Mesodermal cell (in vitro differentiated cells): ENCODE results near the gene DNAH7. TPM values are rescaled to one million over a fixed set of nuclear protein-coding genes. Genes with fewer than 3 reads are reported as not detected.

Experiments used
- H3K27ac ChIP-seq: 2 replicates; pipeline ENCODE4 v1.7.0; 2013; ENCODE audit warnings: mild to moderate bottlenecking, low read depth, low read length, moderate library complexity; ENCODE audit not compliant: severe bottlenecking
- H3K36me3 ChIP-seq: 2 replicates; pipeline ENCODE4 v1.7.1; 2013; ENCODE audit warnings: mild to moderate bottlenecking, low read length, moderate library complexity; ENCODE audit not compliant: control insufficient read depth, insufficient read depth
- H3K4me1 ChIP-seq: one replicate; pipeline ENCODE4 v1.7.1; 2013; ENCODE audit warnings: mild to moderate bottlenecking, low read length; ENCODE audit not compliant: insufficient read depth, control insufficient read depth, poor library complexity, severe bottlenecking
- H3K4me3 ChIP-seq: 2 replicates; pipeline ENCODE4 v1.7.0; 2013; ENCODE audit warnings: low read length, control low read depth, mild to moderate bottlenecking; ENCODE audit not compliant: insufficient read depth, poor library complexity, severe bottlenecking; ENCODE audit errors: extremely low read depth
- H3K9me3 ChIP-seq: 2 replicates; pipeline ENCODE4 v1.7.1; 2013; ENCODE audit warnings: mild to moderate bottlenecking, low read length, moderate library complexity; ENCODE audit not compliant: control insufficient read depth
- WGBS, 2 experiments: methylation state at CpG; one replicate each; pipeline ENCODE4 v1.1.5; 2013; ENCODE audit warnings: missing lambda C conversion rate in 2 of 2; ENCODE audit not compliant: insufficient coverage in 2 of 2; 5-methylcytosine and 5-hydroxymethylcytosine counted together
- polyA plus RNA-seq, 2 experiments: library from polyadenylated mRNA; stranded (reverse); fragments of 50-300 nt; gene quantifications; one replicate each; pipeline ENCODE4 v1.2.3, GENCODE V29; 2013

The DNAH7 gene
- polyA plus RNA-seq (2013, experiment 1 of 2): 1.00 TPM
- polyA plus RNA-seq (2013, experiment 2 of 2): 0.51 TPM

DNA sequence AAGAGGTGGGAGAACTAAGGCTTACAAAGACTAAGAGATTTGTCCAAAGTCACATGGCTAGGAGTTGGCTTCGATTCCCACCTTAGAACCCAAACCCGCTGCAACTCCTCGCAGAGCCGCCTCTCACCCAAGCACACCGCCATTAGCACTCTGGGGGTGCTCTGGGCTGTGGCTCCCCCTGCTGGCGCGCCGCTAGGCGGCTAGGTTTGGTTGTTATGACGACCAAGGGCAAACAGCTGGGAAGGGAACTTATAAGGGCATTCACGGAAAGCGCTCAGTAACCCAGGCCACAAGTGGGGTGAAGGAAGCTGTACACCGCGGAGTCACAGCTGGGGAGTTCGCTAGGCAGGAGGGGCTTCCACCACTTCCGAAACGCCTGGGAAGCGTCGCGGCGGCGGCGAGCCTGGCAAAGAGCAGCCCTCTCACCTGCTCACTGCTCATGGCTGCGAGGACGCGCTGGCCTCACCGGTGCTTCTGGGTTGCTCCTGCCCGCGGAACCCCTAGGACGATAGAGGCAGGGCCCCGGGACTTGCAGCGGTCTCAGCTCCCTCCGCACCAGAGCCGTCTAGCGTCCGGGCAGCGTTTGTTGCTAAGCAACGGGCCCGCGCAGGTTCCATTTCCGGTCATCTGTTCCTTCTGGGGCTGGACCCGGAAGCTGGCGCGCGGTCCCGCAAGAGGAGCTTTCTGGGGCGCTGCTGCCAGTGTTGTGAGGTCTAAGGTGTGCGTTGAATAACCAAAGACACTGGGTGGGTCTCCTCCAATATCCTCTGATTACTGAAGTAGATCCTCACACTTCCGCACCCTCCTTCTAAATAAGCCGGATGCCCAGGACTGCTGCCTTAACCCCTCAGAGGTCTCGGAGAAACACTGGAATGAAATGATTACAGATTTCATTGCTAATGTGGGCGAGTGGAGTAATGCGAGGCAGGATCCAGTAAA, at the start of gene DNAH7:
Gene DNAH7, minus strand, starts transcription at position 567 of the 939 bp plus-strand sequence. Its CDS starts 126 bp downstream, at position 441.
- H3K4me1 ChIP-seq: no peaks in the 10 kb centered on the region
- peak within 1 kb of the TSS; percentile 73 for H3K4me3 ChIP-seq
- peak within 1 kb of the TSS; percentile 95 for H3K27ac ChIP-seq
- WGBS, 2 experiments: 2 to 7% methylated on average over 34 to 47 of the region's 53 CpGs
- H3K36me3 ChIP-seq: no peaks in the 10 kb centered on the region
- H3K9me3 ChIP-seq: no peaks in the 10 kb centered on the region

- Histone ChIP-seq H3K4me1 (peaks cover 10% of the 10 kb centered on the region), H3K4me3 (no peak overlapping the region)
- 100% methylated on average over 1 of the region's 4 CpGs for WGBS, 2 experiments
Observed at GRCh38 chr2:196117214-196117705, 48.6 kb upstream of the DNAH7 start.

DNA sequence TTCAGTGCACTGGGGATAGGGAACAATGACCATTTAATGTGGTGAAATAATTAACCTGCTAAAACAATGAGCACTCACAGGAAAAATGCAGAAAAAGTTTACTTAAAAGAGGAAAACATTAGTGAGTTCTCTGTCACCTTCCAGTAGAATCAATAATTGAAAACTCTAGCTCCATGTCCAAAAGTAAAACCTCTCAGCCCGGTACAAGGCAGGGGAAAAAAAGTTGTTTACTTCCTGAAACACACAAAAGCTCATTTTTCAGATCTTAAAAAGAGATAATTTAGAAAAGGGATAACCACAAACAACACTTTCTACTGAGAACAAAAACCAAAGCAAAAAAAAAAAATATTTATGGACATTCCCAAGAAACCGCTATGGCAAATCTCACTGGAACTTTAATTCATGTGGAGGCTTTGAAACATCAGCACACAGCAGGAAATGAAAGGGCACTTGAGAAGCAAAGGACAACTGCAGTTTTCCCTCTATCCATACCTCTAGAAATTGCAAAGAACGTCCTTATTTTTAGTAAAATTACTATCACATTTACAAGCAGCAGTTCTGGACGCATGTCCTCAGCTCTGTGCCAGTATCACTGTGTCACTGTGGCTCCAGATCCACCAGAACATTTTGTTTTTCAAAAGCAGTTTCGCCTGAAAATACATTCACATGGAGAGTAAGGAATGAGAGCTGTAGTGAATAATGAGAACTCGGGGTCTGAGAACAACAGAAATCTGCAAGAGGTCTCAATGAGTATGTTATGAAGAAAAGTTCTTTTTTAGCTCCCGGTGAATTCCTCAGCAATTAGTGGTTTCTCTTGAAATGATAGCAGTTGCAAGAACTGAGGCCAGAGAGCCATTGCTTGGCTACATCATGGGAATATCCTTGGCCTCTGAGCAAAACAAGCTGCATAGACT, 44.7 kb upstream of the DNAH7 start:
- H3K27ac ChIP-seq: peak overlapping the region; percentile 93
- no peaks in the 10 kb centered on the region for H3K36me3 ChIP-seq
- H3K9me3 ChIP-seq: no peaks in the 10 kb centered on the region
- whole genome bisulfite sequencing, 2 experiments: 21 to 27% methylated on average over 5 to 6 of the region's 7 CpGs
- peaks cover 15% of the 10 kb centered on the region for H3K4me1 ChIP-seq
- H3K4me3 ChIP-seq: no peak overlapping the region

More at GRCh38 chr2:196117214-196117705, 48.6 kb upstream of the DNAH7 start:
- no peaks in the 10 kb centered on the region for H3K36me3 ChIP-seq
- H3K27ac ChIP-seq: no peak overlapping the region
- H3K9me3 ChIP-seq: no peaks in the 10 kb centered on the region

DNA sequence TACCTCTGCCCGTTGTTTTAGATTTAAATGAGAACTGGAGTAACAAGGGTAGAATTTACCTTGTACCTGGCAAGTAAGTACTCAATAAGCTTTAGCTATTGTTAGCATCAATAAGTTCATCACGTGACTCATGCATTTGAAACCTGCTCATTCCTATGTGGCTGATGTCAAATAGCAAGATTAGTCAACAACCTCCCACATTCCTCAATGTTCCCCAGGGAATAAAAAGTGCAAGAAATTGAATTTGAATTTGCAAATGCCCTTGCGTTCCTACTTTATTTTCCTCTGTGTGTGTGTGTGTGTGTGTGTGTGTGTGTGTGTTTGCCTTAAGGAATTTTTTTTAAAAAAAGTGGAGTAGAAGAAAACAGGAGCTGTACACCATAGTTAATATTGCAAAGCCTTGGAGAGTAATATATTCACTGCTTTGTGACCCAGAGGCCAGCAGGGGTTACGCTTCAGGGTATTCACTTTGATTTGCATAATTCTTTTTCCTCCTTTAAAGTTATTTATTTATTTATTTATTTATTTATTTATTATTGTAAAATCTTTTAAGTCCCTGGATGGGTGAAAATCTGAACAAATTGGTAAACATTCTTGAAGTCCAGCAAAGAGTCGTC, 43.9 kb upstream of the DNAH7 start:
- no peaks in the 10 kb centered on the region for H3K9me3 ChIP-seq
- no CpG with 5 or more reads among the region's 5 CpGs for WGBS, 2 experiments
- H3K27ac ChIP-seq: peak overlapping the region; percentile 93
- no peaks in the 10 kb centered on the region for H3K36me3 ChIP-seq
- no peak overlapping the region for H3K4me3 ChIP-seq
- H3K4me1 ChIP-seq: peaks cover 15% of the 10 kb centered on the region

- no peak overlapping the region for H3K4me3 ChIP-seq
- H3K36me3 ChIP-seq: no peaks in the 10 kb centered on the region
- H3K4me1 ChIP-seq: peaks cover 10% of the 10 kb centered on the region
- WGBS, 2 experiments: no CpG with 5 or more reads among the region's 1 CpG
- H3K27ac ChIP-seq: no peak overlapping the region
- no peaks in the 10 kb centered on the region for H3K9me3 ChIP-seq
Observed at GRCh38 chr2:196108604-196109003, 40.0 kb upstream of the DNAH7 start.

DNA sequence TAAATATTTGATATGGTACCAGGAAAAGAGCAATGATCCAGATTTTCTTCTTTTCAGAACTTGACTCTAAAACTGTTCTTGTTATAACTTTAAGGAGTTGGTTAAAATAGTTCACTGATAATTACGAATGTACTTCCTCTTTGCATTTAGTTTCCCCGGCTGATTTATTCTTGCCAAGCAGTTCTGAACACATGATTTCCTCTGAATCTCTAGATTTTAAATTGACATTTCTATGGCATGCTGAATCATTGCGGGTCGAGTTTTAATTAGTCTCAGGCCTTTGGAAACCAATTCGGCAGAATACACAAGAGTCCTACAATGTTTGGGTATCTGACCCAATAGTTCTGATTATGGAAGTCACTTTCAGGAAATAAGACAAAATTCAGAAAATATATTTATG, 37.3 kb upstream of the DNAH7 start:
- WGBS, 2 experiments: 86 to 94% methylated on average over 4 of the region's 5 CpGs
- no peaks in the 10 kb centered on the region for H3K9me3 ChIP-seq

DNA sequence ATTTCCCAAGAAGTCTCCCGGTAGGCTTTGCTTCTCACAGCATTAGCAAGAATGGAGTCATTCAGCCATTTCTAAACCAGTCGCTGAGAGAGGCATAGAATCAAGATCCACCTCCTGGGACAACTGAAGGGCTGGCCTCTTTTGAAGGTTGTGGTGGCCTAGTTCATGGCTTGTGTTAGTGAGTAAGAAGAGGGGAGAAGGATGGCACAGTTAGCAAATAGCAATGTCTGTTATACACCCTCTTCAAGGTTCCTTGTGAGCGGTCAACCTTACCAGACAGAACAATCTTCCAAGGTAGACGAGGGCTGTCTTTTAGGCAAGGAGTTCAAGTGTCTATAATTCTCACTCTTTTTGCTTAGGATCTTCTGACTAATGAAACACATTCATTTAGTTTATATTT, 35.4 kb upstream of the DNAH7 start:
- no peaks in the 10 kb centered on the region for H3K36me3 ChIP-seq
- H3K4me3 ChIP-seq: no peak overlapping the region
- H3K27ac ChIP-seq: no peak overlapping the region
- no peaks in the 10 kb centered on the region for H3K9me3 ChIP-seq
- 83 to 90% methylated on average over 2 of the region's 4 CpGs for WGBS, 2 experiments
- H3K4me1 ChIP-seq: no peaks in the 10 kb centered on the region

More for the DNA sequence above, 37.3 kb upstream of the DNAH7 start:
- Histone ChIP-seq H3K4me1 (no peaks in the 10 kb centered on the region), H3K27ac (no peak overlapping the region), H3K36me3 (no peaks in the 10 kb centered on the region), H3K4me3 (no peak overlapping the region)

DNA sequence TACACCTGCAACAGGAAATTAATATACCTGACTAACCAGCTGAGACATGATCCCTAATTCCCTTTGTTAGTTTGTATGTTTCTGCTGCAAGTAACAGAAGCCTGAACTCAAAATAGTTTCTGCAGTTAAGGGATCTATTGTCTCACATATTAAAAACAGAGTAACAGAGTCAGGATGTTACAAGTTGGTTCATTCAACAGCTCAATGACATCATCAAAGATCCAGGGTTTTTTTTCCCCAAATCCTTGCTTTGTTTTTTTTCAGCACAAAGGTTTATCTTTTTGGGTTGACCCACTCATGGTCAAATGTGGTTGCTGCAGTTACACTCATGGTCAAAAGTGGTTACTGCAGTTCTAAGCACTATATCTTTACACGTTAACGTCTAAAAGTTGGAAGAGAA, 35.0 kb upstream of the DNAH7 start:
- no peaks in the 10 kb centered on the region for H3K9me3 ChIP-seq
- H3K4me3 ChIP-seq: no peak overlapping the region
- H3K4me1 ChIP-seq: no peaks in the 10 kb centered on the region
- no peaks in the 10 kb centered on the region for H3K36me3 ChIP-seq
- WGBS, 2 experiments: 86 to 96% methylated on average over 2 of the region's 2 CpGs
- no peak overlapping the region for H3K27ac ChIP-seq

- Histone ChIP-seq H3K4me1 (no peaks in the 10 kb centered on the region), H3K4me3 (no peak overlapping the region), H3K27ac (no peak overlapping the region), H3K9me3 (no peaks in the 10 kb centered on the region), H3K36me3 (no peaks in the 10 kb centered on the region)
- 56 to 79% methylated on average over 3 to 5 of the region's 6 CpGs for WGBS, 2 experiments
Observed at GRCh38 chr2:196101325-196101991, 32.8 kb upstream of the DNAH7 start.

DNA sequence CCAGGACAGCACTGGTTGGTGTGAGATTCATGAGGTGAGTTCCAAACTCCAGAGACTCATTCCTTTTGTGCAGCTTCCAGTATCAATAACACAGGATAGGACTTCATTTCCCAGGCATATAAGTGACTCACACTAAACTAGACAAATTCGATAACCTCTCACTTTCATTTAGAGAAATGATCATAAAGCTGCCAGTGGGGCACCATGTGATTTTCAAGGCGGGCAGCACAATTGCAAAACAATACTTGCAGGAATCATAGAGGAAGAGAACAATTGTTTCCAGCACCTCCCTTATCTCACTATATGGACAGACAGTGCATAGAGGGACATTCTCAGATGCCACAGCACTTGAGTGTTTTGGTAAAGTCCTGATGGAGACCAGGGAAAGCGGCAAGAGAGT, 31.3 kb upstream of the DNAH7 start:
- no peaks in the 10 kb centered on the region for H3K4me1 ChIP-seq
- WGBS, 2 experiments: 80 to 94% methylated on average over 1 to 2 of the region's 3 CpGs
- no peaks in the 10 kb centered on the region for H3K36me3 ChIP-seq

More for the DNA sequence above, 31.3 kb upstream of the DNAH7 start:
- Histone ChIP-seq H3K9me3 (no peaks in the 10 kb centered on the region), H3K27ac (no peak overlapping the region), H3K4me3 (no peak overlapping the region)
